Adrenal gland (tissue), 5 donors: ENCODE data around the gene THSD4.

ENCODE experiments used
- POLR2A ChIP-seq, 2 donors: fragments of 450-650 bp; IDR thresholded peaks; one replicate each; pipeline ENCODE4 v1.6.1; 2017; ENCODE audit warnings: antibody characterized with exemption in 2 of 2, mild to moderate bottlenecking in 2 of 2, moderate library complexity in 1 of 2
- TF ChIP-seq, protein P1 (sequence below), 6 experiments: fragments of 450-650 bp in 4 of 6; fragments of 200-600 bp in 2 of 6; sonication (generic) in 1 of 6; IDR thresholded peaks; 1 replicate in 5 of 6; 2 replicates in 1 of 6; pipeline versions ENCODE4 v1.5.1 to v1.8.0; 2016 to 2021; ENCODE audit warnings: antibody characterized with exemption in 6 of 6, mild to moderate bottlenecking in 2 of 6, moderate library complexity in 1 of 6
- donor health status: DM: no; HTN: no; CAD: no.

DNA sequence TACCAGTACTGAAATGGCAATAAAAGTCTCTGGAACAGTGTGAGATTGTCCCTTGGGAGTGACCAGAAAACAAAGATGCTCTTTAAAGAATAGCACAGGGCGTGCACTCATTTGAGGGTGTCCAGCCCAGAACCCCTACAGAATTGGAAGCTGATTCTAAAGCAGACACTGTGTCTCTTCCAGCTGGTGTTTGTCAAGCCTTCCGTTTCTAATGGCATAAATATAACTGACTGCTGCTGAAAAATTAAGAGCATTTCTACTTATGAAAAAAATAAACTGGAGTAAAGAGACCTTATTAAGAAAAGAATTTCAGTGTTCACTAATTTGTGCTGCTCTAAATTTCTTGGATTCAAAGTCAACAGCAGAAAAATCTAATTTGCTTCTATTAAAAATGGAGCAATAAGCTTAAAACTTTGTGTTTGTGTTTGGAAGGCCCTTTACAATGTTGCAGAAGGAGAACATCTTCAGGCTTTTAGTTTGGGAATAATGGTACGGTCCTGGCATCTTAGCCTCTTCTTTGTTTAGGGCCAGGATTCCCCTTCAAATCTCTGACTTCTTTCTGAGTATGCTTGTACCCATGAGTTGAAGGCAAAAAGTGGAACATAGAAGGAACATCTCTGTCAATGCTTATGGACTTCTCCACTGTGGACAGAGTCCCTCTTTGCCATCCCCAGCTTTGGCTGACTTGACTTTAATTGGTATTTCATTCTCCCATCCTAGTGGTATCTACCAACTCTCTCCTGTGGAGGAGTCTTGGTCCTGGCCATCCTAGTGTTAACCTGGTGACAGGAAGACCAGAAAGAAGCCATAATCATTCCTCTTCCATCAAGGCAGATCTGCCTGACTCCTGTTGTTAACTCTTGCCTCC, 65.9 kb downstream of the THSD4 start:
- TF ChIP-seq POLR2A (IDR thresholded peaks at IDR 0.05), result no peak
- TF ChIP-seq, protein P1, sequence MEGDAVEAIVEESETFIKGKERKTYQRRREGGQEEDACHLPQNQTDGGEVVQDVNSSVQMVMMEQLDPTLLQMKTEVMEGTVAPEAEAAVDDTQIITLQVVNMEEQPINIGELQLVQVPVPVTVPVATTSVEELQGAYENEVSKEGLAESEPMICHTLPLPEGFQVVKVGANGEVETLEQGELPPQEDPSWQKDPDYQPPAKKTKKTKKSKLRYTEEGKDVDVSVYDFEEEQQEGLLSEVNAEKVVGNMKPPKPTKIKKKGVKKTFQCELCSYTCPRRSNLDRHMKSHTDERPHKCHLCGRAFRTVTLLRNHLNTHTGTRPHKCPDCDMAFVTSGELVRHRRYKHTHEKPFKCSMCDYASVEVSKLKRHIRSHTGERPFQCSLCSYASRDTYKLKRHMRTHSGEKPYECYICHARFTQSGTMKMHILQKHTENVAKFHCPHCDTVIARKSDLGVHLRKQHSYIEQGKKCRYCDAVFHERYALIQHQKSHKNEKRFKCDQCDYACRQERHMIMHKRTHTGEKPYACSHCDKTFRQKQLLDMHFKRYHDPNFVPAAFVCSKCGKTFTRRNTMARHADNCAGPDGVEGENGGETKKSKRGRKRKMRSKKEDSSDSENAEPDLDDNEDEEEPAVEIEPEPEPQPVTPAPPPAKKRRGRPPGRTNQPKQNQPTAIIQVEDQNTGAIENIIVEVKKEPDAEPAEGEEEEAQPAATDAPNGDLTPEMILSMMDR (IDR thresholded peaks at IDR 0.05), result no peak
